ENCODE results near the gene WAS.

Gene WAS

GRCh38 chrX:48705871-48706270 is 22.3 kb downstream of the WAS start:
- CTCF ChIA-PET = no interaction called here
- POLR2A ChIA-PET = no interaction called here
- DNase-seq (ENCODE audit: extremely low spot score) = no peak
- TF ChIP-seq ZNF384 (IDR thresholded peaks at IDR 0.05) (no peak), ELF4 (IDR thresholded peaks at IDR 0.05) (no peak), PKNOX1 (IDR thresholded peaks at IDR 0.05) (no peak), SP1 (IDR thresholded peaks at IDR 0.05) (no peak), FOXK2 (IDR thresholded peaks at IDR 0.05) (no peak), BHLHE40 (IDR thresholded peaks at IDR 0.05; ENCODE audit: borderline replicate concordance) (no peak), CTBP1 (IDR thresholded peaks at IDR 0.05; ENCODE audit: borderline replicate concordance) (no peak), FOXA1 (IDR thresholded peaks at IDR 0.05) (no peak), FOXM1 (IDR thresholded peaks at IDR 0.05; ENCODE audit: borderline replicate concordance) (no peak), NFRKB (IDR thresholded peaks at IDR 0.05) (no peak), SUZ12 (IDR thresholded peaks at IDR 0.05) (no peak), ARNT (IDR thresholded peaks at IDR 0.05) (no peak), LEF1 (IDR thresholded peaks at IDR 0.05; ENCODE audit: borderline replicate concordance) (no peak), L3MBTL2 (conservative IDR thresholded peaks at IDR 0.05) (no peak), TARDBP (IDR thresholded peaks at IDR 0.05) (no peak)

GRCh38 chrX:48709522-48710112 is 26.0 kb downstream of the WAS start:
- POLR2A ChIA-PET = no interaction called here
- TF ChIP-seq SUZ12 (IDR thresholded peaks at IDR 0.05) = no peak
- no peak for TF ChIP-seq FOXA1 (IDR thresholded peaks at IDR 0.05)
- no peak for TF ChIP-seq ARNT (IDR thresholded peaks at IDR 0.05)
- TF ChIP-seq ELF4 (IDR thresholded peaks at IDR 0.05) = no peak
- TF ChIP-seq NFRKB (IDR thresholded peaks at IDR 0.05) = no peak
- no peak for TF ChIP-seq ZNF384 (IDR thresholded peaks at IDR 0.05)
- no peak for TF ChIP-seq LEF1 (IDR thresholded peaks at IDR 0.05; ENCODE audit: borderline replicate concordance)
- TF ChIP-seq HDGF (IDR thresholded peaks at IDR 0.05; ENCODE audit: borderline replicate concordance) = no peak
- no peak for TF ChIP-seq PKNOX1 (IDR thresholded peaks at IDR 0.05)
- no peak for TF ChIP-seq BHLHE40 (IDR thresholded peaks at IDR 0.05; ENCODE audit: borderline replicate concordance)
- TF ChIP-seq FOXM1 (IDR thresholded peaks at IDR 0.05; ENCODE audit: borderline replicate concordance) = no peak
- no peak for TF ChIP-seq SP1 (IDR thresholded peaks at IDR 0.05)
- CTCF ChIA-PET = no interaction called here
- DNase-seq (ENCODE audit: extremely low spot score) = no peak

- DNase-seq (ENCODE audit: extremely low spot score) = no peak
- TF ChIP-seq ARNT (IDR thresholded peaks at IDR 0.05) (no peak), CTBP1 (IDR thresholded peaks at IDR 0.05; ENCODE audit: borderline replicate concordance) (no peak), FOXM1 (IDR thresholded peaks at IDR 0.05; ENCODE audit: borderline replicate concordance) (no peak)
- CTCF ChIA-PET = no interaction called here
- POLR2A ChIA-PET = interaction anchor here (1.0 to 1.2 kb wide), 3 partner anchors 12 to 35 kb away, joined by 3 read pairs; no protein-coding TSS in a partner anchor
These were observed 27.7 kb downstream of the WAS start for GRCh38 chrX:48711162-48711928.

- CTCF ChIA-PET = no interaction called here
- TF ChIP-seq LEF1 (IDR thresholded peaks at IDR 0.05; ENCODE audit: borderline replicate concordance) (no peak), ELF4 (IDR thresholded peaks at IDR 0.05) (no peak), HDGF (IDR thresholded peaks at IDR 0.05; ENCODE audit: borderline replicate concordance) (no peak), FOXK2 (IDR thresholded peaks at IDR 0.05) (no peak), L3MBTL2 (conservative IDR thresholded peaks at IDR 0.05) (no peak), PKNOX1 (IDR thresholded peaks at IDR 0.05) (no peak), SP1 (IDR thresholded peaks at IDR 0.05) (no peak), FOXA1 (IDR thresholded peaks at IDR 0.05) (no peak), SUZ12 (IDR thresholded peaks at IDR 0.05) (no peak), FOXM1 (IDR thresholded peaks at IDR 0.05; ENCODE audit: borderline replicate concordance) (no peak), ARNT (IDR thresholded peaks at IDR 0.05) (no peak), CTBP1 (IDR thresholded peaks at IDR 0.05; ENCODE audit: borderline replicate concordance) (no peak), BHLHE40 (IDR thresholded peaks at IDR 0.05; ENCODE audit: borderline replicate concordance) (no peak)
- POLR2A ChIA-PET = interaction anchor here (1.0 to 1.2 kb wide), 3 partner anchors 13 to 36 kb away, joined by 3 read pairs; no protein-coding TSS in a partner anchor
- DNase-seq (ENCODE audit: extremely low spot score) = no peak
These were observed 28.4 kb downstream of the WAS start for GRCh38 chrX:48711929-48712505.

GRCh38 chrX:48713847-48714246 is 30.2 kb downstream of the WAS start:
- ChIA-PET POLR2A (interaction anchor here (2.9 kb wide), 1 partner anchor 23 kb away, joined by 6 read pairs; no protein-coding TSS in a partner anchor), CTCF (no interaction called here)
- no peak for DNase-seq (ENCODE audit: extremely low spot score)
- no peak for TF ChIP-seq BHLHE40 (IDR thresholded peaks at IDR 0.05; ENCODE audit: borderline replicate concordance)
- no peak for TF ChIP-seq NFRKB (IDR thresholded peaks at IDR 0.05)
- no peak for TF ChIP-seq FOXM1 (IDR thresholded peaks at IDR 0.05; ENCODE audit: borderline replicate concordance)
- TF ChIP-seq TARDBP (IDR thresholded peaks at IDR 0.05) = no peak
- no peak for TF ChIP-seq CTBP1 (IDR thresholded peaks at IDR 0.05; ENCODE audit: borderline replicate concordance)
- no peak for TF ChIP-seq FOXA1 (IDR thresholded peaks at IDR 0.05)
- TF ChIP-seq LEF1 (IDR thresholded peaks at IDR 0.05; ENCODE audit: borderline replicate concordance) = no peak
- TF ChIP-seq PKNOX1 (IDR thresholded peaks at IDR 0.05) = no peak
- no peak for TF ChIP-seq SP1 (IDR thresholded peaks at IDR 0.05)
- TF ChIP-seq ZNF384 (IDR thresholded peaks at IDR 0.05) = no peak
- no peak for TF ChIP-seq L3MBTL2 (conservative IDR thresholded peaks at IDR 0.05)
- TF ChIP-seq ELF4 (IDR thresholded peaks at IDR 0.05) = no peak
- no peak for TF ChIP-seq HDGF (IDR thresholded peaks at IDR 0.05; ENCODE audit: borderline replicate concordance)
- no peak for TF ChIP-seq FOXK2 (IDR thresholded peaks at IDR 0.05)
- no peak for TF ChIP-seq SUZ12 (IDR thresholded peaks at IDR 0.05)
- TF ChIP-seq ARNT (IDR thresholded peaks at IDR 0.05) = no peak
